CD4-positive, alpha-beta T cell treated with Interferon alpha-2 for 1 hour (primary cell): ENCODE data around the gene OR51F2.
"Not testable (repeated sequence)": the region's sequence is repeated elsewhere in the genome, so short reads cannot be mapped to it uniquely, and the experiment has no call there.

ENCODE experiments used
- DNase-seq, 2 donors: peaks; one replicate each; pipeline ENCODE4 v3.0.0-alpha.2; 2020 to 2022

Gene OR51F2, protein sequence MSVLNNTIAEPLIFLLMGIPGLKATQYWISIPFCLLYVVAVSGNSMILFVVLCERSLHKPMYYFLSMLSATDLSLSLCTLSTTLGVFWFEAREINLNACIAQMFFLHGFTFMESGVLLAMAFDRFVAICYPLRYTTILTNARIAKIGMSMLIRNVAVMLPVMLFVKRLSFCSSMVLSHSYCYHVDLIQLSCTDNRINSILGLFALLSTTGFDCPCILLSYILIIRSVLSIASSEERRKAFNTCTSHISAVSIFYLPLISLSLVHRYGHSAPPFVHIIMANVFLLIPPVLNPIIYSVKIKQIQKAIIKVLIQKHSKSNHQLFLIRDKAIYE

DNA sequence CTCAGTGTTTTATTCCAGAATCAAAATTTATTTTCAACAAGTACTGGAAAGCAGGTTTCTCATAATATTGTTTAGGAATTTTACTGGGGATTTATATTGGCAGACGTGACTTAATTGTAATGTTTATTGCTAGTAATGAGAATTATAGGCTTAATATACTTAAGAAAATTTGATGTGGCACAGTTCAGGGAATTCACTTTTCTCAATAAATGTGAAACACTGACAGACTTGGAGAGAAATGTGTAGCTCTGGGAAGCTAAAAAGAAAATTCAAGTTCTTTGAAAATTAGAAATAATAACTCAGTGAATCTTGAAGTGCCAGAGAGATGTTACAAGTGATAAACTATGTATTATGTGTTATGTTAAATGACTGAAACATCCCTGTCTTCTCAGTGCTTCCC is at the start of gene OR51F2:
Gene OR51F2 (plus strand): TSS at position 301 of the 400 bp plus-strand sequence. CDS start 101 bp downstream, outside the sequence.
- no peak for DNase-seq

- DNase-seq, result no peak
These were observed 38.7 kb upstream of the OR51F2 start for GRCh38 chr11:4782454-4782853.

DNA sequence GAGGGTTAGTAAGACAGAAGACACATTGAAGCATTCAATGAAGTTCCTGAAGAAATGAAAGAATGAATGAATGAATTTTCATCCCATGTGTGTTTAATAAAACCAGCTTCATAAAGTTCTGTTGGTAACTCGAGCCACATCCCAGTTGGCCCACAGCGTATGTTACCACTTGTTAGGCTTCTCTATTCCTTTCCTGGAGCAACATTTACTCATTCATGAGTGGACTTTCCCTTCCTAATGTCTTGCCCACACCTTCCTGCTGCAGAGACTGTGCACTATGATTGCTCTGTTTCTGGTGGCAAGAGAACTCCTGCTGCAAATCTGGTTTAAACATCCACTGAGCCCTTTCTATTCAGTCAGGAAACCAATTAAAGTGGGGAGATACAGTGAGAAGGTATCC is 23.9 kb upstream of the OR51F2 start:
- no peak for DNase-seq

DNA sequence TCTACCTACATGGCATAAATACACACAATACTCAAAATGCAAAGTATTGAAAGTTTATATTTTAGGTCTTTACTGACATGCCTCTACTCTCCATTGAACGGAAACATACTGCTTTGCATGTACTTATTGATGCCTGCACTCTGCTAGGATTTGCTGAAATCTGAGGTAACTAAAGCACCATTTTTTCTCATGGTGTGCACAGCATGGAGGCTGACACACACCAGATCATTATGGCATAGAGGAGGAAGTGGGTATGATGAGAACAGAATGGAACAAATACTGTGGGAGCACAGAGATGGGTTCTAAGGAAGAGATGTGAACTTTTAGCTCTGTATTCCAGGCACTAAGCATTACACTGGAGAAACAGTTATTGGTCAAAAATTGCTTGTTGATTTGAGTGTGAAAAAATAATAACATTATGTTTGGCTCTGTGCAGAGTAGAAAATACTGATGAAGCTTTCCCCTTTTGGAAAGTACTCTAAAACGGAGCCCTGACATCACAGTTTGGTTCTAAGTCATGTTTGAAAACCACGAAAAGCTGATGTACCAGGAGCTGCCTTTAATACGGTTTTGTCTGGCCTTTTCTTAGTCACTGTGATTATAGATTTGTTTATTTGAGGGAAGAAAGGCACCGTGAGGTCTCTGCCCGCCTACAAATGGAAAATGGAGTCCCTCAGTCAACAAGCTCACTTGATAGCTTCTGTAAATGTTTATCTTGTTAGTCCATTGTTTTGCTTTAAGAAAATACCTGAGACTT is 22.5 kb upstream of the OR51F2 start:
- DNase-seq, result no peak

DNA sequence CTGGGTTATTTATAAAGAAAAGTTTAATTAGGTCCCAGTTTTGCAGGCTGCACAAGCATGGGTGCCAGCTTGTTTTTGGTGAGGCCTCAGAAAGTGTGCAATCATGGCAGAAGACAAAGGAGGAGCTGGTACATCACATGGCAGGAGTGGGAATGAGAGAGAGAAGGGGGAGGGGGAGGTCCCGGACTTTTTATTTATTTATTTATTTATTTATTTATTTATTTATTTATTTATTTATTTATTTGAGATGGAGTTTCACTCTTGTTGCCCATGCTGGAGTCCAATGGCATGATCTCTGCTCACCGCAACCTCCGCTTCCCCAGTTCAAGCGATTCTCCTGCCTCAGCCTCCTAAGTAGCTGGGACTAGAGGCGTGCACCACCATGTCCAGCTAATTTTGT is 19.8 kb upstream of the OR51F2 start:
- DNase-seq, result not testable (repeated sequence)

DNA sequence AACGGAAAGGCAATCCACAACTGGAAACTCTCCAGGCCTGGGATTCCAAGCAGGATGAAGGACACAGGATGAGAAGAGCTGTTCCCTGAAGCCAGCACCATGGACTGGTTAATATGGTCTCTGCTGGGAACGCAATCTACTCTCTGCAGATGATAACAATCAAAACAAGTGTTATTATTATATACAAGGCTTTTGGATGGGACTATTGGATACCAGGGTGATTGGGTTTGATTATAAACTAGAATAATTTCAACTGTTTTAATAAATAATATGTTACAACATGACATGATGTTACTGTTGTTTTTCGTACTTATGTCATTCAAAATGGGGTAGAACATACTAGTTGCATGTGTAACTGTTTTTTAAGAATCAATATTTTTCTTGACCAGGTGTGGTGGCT is 16.8 kb upstream of the OR51F2 start, which contains the start of gene OR52R1:
Gene OR52R1 (minus strand): TSS at position 101 of the 400 bp plus-strand sequence. CDS start 0 bp downstream, at position 101.
- no peak for DNase-seq

- DNase-seq, result no peak
These were observed 12.6 kb upstream of the OR51F2 start for GRCh38 chr11:4808476-4808875.

- no peak for DNase-seq
These were observed 11.9 kb upstream of the OR51F2 start for GRCh38 chr11:4809246-4809645.

DNA sequence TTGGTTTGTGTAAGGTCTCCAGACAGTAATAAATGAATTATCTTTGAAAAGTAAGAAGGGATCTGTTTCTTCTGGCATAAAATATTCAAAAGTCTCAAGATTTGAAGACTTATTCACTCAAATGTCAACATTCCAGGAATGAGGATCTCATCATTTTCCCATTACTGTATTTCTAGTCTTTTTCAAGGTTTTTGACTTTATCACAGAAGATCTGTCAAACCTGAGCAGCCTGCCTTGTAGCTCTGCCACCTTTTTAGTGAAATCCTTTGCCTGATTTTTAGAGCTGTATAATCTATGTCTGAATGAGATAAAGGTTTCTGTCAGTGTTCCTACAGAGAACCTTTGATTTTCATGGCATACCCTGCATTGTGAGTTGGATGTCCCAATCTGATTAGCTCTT is 4.0 kb downstream of the OR51F2 start:
- no peak for DNase-seq

GRCh38 chr11:4826425-4826824 is 5.3 kb downstream of the OR51F2 start:
- DNase-seq, result no peak

DNA sequence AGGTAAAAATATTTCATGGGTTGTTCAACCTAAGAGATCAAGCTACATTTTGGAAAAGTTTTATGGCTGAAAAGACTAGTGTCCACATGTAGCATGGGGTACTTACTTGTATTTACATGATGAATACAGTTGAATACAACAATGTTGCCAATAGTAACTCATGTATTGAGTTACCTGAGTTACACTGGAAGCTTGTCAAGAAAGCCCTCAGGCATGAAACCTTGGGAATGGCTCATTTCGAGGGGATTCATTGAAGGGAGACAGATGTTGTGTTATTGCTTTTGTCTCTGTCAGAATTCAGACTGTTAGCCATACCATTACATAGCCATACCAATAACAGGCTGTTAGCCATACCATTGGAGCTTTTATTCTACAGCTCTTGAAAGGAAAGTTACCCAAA is 9.2 kb downstream of the OR51F2 start:
- DNase-seq, result no peak

DNA sequence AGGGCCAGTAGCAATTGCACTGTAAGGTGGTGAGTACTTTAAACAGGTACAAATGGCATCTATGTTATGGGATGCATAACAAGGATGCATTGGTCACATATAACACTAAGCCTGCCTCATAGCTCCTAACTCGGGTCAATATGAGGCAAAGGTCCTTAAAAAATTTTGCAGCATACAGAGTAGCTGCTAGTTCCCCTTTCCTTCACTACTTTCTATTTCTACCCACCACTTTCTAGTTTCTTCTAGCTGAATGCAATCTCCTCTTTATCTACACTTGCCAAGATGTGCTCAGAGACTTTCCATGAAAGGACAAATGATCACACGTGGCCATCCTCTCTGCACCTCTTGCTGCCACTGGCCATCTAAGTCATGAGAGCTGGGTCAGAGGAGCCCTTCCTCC is 9.8 kb downstream of the OR51F2 start:
- no peak for DNase-seq

DNA sequence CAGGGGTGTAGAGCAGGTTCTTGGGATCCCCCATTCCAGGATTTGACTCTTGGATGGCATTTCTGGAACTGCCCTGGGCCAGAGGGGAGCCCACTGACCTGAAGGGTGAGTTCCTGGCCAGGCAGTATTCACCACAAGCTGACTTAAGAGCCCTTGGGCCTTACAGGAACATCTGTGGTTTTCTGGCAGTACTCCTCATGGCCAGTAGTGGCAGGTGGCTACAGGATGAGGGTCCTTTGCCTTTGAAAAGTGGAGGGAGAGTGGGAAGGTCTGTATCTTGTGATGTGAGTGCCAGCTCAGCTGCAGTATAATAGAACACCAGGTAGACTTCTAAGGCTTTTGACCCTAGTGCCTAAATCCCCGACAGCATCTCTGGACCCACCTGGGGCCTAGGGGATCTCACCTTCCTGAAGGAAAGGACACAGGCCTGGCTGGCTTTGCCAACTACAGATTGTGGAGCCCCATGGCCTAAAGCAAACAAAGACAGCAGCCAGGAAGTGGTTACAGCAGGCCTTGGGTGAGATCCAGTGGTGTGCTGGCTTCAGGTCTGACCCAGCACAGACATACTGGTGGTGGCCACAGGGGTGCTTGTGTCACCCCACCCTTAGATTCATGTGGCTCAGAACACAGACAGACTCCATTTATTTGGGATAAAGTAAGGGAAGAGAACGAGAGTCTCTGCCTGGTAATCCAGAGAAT is 18.9 kb downstream of the OR51F2 start:
- no peak for DNase-seq

DNA sequence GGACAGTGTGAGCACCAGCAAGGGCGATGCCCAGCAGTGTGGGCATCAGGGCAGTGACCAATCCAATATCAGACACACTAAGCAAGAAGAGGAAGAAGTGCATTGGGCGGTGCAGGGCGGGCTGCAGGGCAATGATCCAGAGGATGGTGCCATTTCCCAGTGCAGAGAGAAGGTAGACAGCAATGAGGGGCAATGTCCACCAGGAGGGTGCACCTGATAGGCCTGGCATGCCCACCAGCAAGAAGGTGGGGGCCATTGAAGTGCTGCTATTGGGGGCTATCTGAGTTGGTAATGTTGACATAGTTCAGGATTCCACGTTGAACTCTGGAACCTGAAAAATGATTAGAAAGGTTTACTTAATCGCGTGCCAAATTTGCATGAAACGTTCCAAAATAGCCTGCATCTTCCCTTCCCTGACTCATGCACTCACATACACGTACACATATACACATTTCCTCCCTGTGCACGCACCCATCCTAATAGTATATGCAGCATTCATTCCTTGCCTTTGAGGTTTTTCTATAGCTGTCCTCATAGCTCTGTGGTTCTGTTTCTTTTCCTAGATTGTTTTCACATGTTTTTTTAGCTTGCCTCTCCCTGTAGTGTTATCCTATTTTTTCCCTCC is 27.9 kb downstream of the OR51F2 start, which contains the start of gene OR51S1:
Gene OR51S1 (minus strand): TSS at position 301 of the 625 bp plus-strand sequence. CDS start 0 bp downstream, at position 301.
- no peak for DNase-seq

GRCh38 chr11:4851033-4851432 is 29.9 kb downstream of the OR51F2 start:
- DNase-seq, result no peak

DNA sequence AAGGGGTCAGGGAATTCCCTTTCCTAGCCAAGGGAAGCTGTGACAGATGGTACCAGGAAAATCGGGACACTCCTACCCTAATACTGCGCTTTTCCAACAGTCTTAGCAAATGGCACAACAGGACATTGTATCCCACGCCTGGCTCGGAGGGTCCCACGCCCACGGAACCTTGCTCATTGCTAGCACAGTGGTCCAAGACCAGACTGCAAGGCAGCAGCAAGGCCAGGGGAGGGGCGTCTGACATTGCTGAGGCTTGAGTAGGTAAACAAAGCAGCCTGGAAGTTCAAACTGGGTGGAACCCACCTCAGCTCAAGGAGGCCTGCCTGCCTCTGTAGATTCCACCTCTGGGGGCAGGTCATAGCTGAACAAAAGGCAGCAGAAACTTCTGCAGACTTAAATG is 33.2 kb downstream of the OR51F2 start:
- DNase-seq, result not testable (repeated sequence)

GRCh38 chr11:4862447-4863236 is 41.5 kb downstream of the OR51F2 start:
- DNase-seq, result no peak

GRCh38 chr11:4863876-4864275 is 42.8 kb downstream of the OR51F2 start:
- no peak for DNase-seq

GRCh38 chr11:4865855-4866254 is 44.7 kb downstream of the OR51F2 start:
- DNase-seq, result no peak
